Loucy (cell line): ENCODE data around the gene THOP1.

Experiments
- CTCF ChIP-seq: fragments of 200-600 bp; sonication (generic); conservative IDR thresholded peaks from 2 replicates; pipeline ENCODE4 v1.5.1; 2014; ENCODE audit warnings: mild to moderate bottlenecking, antibody characterized with exemption, low read length
- EZH2phosphoT487 ChIP-seq: fragments of 200-600 bp; IDR thresholded peaks from 2 replicates; pipeline ENCODE4 v1.6.1; 2018; ENCODE audit warnings: antibody characterized with exemption, mild to moderate bottlenecking, moderate library complexity, borderline replicate concordance

- TF ChIP-seq CTCF: no peak
- TF ChIP-seq EZH2phosphoT487: no peak
Observed at GRCh38 chr19:2837430-2837829, 52.1 kb downstream of the THOP1 start.
